CD8-positive, alpha-beta memory T cell (primary cell): ENCODE results near the gene PTPRU. TPM values are rescaled to one million over a fixed set of nuclear protein-coding genes. Genes with fewer than 3 reads are reported as not detected.
A peak's percentile ranks its signal among the peaks of the same experiment; 100 is the strongest.
"Not testable (repeated sequence)": the region's sequence is repeated elsewhere in the genome, so short reads cannot be mapped to it uniquely, and the experiment has no call there.

ENCODE experiments used
- CTCF ChIA-PET: fragments of 350-600 bp; sonication (Branson Sonifier 250); formaldehyde crosslinking; loops from one replicate; lab custom pipeline; 2021; ENCODE audit warnings: antibody characterized with exemption; lab: Charles Lee
- POLR2A ChIA-PET: fragments of 350-600 bp; sonication (Branson Sonifier 250); formaldehyde crosslinking; loops from one replicate; lab custom pipeline; 2021; ENCODE audit warnings: antibody characterized with exemption; lab: Charles Lee
- DNase-seq, 5 donors: peaks; one replicate each; pipeline versions ENCODE4 v3.0.0 to v3.0.0-alpha.2; 2020 to 2022; ENCODE audit warnings: mixed read lengths in 1 of 5
- H3K27ac ChIP-seq: one replicate; pipeline ENCODE4 v1.7.0; 2013; ENCODE audit warnings: low read depth, mild to moderate bottlenecking, low read length, moderate library complexity
- H3K27me3 ChIP-seq: 2 replicates; pipeline ENCODE4 v1.7.0; 2013; ENCODE audit warnings: low read length, mild to moderate bottlenecking; ENCODE audit not compliant: insufficient read depth, poor library complexity, severe bottlenecking
- H3K36me3 ChIP-seq: 2 replicates; pipeline ENCODE4 v1.7.0; 2013; ENCODE audit warnings: mild to moderate bottlenecking, low read length, moderate library complexity; ENCODE audit not compliant: insufficient read depth
- H3K4me1 ChIP-seq: 2 replicates; pipeline ENCODE4 v1.7.0; 2013; ENCODE audit warnings: mild to moderate bottlenecking, low read length, moderate library complexity; ENCODE audit not compliant: insufficient read depth
- H3K4me3 ChIP-seq: 2 replicates; pipeline ENCODE4 v1.7.0; 2013; ENCODE audit warnings: mild to moderate bottlenecking, low read length
- H3K9me3 ChIP-seq: 2 replicates; pipeline ENCODE4 v1.7.0; 2013; ENCODE audit warnings: mild to moderate bottlenecking, low read length
- H3K27ac Mint-ChIP-seq, 8 donors: one replicate each; pipeline ENCODE4 v1.8.0; 2020 to 2021; ENCODE audit warnings: mixed read lengths in 8 of 8, mild to moderate bottlenecking in 6 of 8, inconsistent platforms in 3 of 8, moderate library complexity in 3 of 8
- H3K27me3 Mint-ChIP-seq, 2 donors: one replicate each; pipeline ENCODE4 v1.8.0; 2020 to 2021; ENCODE audit warnings: mixed read lengths in 2 of 2, mild to moderate bottlenecking in 1 of 2, moderate library complexity in 1 of 2
- H3K36me3 Mint-ChIP-seq, 3 donors: one replicate each; pipeline ENCODE4 v1.8.0; 2020 to 2021; ENCODE audit warnings: mixed read lengths in 3 of 3, inconsistent platforms in 1 of 3, mild to moderate bottlenecking in 1 of 3
- H3K4me1 Mint-ChIP-seq, 3 donors: one replicate each; pipeline ENCODE4 v1.8.0; 2020 to 2021; ENCODE audit warnings: mixed read lengths in 3 of 3, inconsistent platforms in 1 of 3, mild to moderate bottlenecking in 1 of 3
- H3K4me3 Mint-ChIP-seq, 7 donors: one replicate each; pipeline ENCODE4 v1.8.0; 2020 to 2021; ENCODE audit warnings: mixed read lengths in 7 of 7, mild to moderate bottlenecking in 6 of 7, moderate library complexity in 4 of 7, inconsistent platforms in 2 of 7
- H3K9me3 Mint-ChIP-seq, 5 donors: one replicate each; pipeline ENCODE4 v1.8.0; 2020 to 2022; ENCODE audit warnings: mixed read lengths in 5 of 5, mild to moderate bottlenecking in 3 of 5, moderate library complexity in 2 of 5, inconsistent platforms in 1 of 5
- polyA plus RNA-seq: library from polyadenylated mRNA; unstranded; fragments of 300-500 nt; fragmentation: Illumina TruSeq; gene quantifications from one replicate; pipeline ENCODE4 v1.2.3, GENCODE V29; 2021
- total RNA-seq, 2 experiments: library from RNA; stranded (reverse); gene quantifications; one replicate each; pipeline ENCODE4 v1.2.3, GENCODE V29; 2021

PTPRU gene
- total and polyA plus RNA-seq, 3 experiments from 2014 or later, result 0.13 to 0.62 (median 0.51) TPM

- Mint-ChIP-seq H3K27me3 (peaks cover 19 to 21% of the 10 kb centered on the region in 2 donors), H3K9me3 (peaks cover 0 to 2% (median 0%) of the 10 kb centered on the region in 5 donors), H3K4me3 (peak overlapping the region in 1 of 7 donors; percentile 5), H3K4me1 (peaks cover 30 to 43% (median 42%) of the 10 kb centered on the region in 3 donors), H3K36me3 (peaks cover 0 to 4% (median 1%) of the 10 kb centered on the region in 3 donors), H3K27ac (peak overlapping the region in 2 of 8 donors; percentile 7 to 16)
- no peak overlapping the region for H3K4me3 ChIP-seq
- H3K27ac ChIP-seq, result no peak overlapping the region
- POLR2A ChIA-PET, result interaction anchor here (0.6 kb wide), 1 partner anchor 52 kb away, joined by 3 read pairs; the partner anchor contains the start of gene SRSF4
- CTCF ChIA-PET, result interaction anchor here (1.0 kb wide), 1 partner anchor 1147 kb away, joined by 4 read pairs; no protein-coding TSS in a partner anchor
- no peaks in the 10 kb centered on the region for H3K36me3 ChIP-seq
- no peak for DNase-seq
- H3K27me3 ChIP-seq, result peaks cover 21% of the 10 kb centered on the region
- peaks cover 30% of the 10 kb centered on the region for H3K4me1 ChIP-seq
- no peaks in the 10 kb centered on the region for H3K9me3 ChIP-seq
Measured at GRCh38 chr1:29233693-29234092, 2.6 kb upstream of the PTPRU start.

GRCh38 chr1:29234471-29234870 is 1.9 kb upstream of the PTPRU start:
- ChIA-PET CTCF (interaction anchor here (1.1 to 1.2 kb wide), 2 partner anchors 53 to 1146 kb away, joined by 3 to 5 read pairs; partner anchors contain the start of gene SRSF4), POLR2A (interaction anchor here (0.6 kb wide), 1 partner anchor 53 kb away, joined by 3 read pairs; the partner anchor contains the start of gene SRSF4)
- Mint-ChIP-seq H3K27ac (peak overlapping the region in 1 of 8 donors; percentile 16), H3K27me3 (peaks cover 24 to 29% of the 10 kb centered on the region in 2 donors), H3K36me3 (peaks cover 0 to 4% (median 1%) of the 10 kb centered on the region in 3 donors), H3K4me1 (peaks cover 32 to 46% (median 43%) of the 10 kb centered on the region in 3 donors), H3K4me3 (peak overlapping the region in 3 of 7 donors; percentile 9 to 34 (median 23)), H3K9me3 (peaks cover 0 to 2% (median 0%) of the 10 kb centered on the region in 5 donors)
- Histone ChIP-seq H3K27me3 (peaks cover 29% of the 10 kb centered on the region), H3K4me1 (peaks cover 30% of the 10 kb centered on the region), H3K4me3 (no peak overlapping the region), H3K9me3 (no peaks in the 10 kb centered on the region), H3K36me3 (no peaks in the 10 kb centered on the region), H3K27ac (no peak overlapping the region)
- DNase-seq, result no peak

- Mint-ChIP-seq H3K27me3 (peaks cover 27 to 33% of the 10 kb centered on the region in 2 donors), H3K4me3 (peak overlapping the region in 2 of 7 donors; percentile 23 to 34), H3K27ac (peak overlapping the region in 1 of 8 donors; percentile 16), H3K4me1 (peaks cover 28 to 42% (median 39%) of the 10 kb centered on the region in 3 donors)
- POLR2A ChIA-PET, DNase-seq, H3K36me3 ChIP-seq, H3K9me3 Mint-ChIP-seq, H3K9me3 ChIP-seq, H3K4me3 ChIP-seq, H3K27ac ChIP-seq, H3K36me3 Mint-ChIP-seq: not testable (repeated sequence)
- Histone ChIP-seq H3K4me1 (peaks cover 25% of the 10 kb centered on the region), H3K27me3 (peaks cover 31% of the 10 kb centered on the region)
- CTCF ChIA-PET, result interaction anchor here (1.1 to 1.2 kb wide), 2 partner anchors 54 to 1146 kb away, joined by 3 to 5 read pairs; partner anchors contain the start of gene SRSF4
Measured at GRCh38 chr1:29234881-29235280, 1.4 kb upstream of the PTPRU start.

GRCh38 chr1:29236712-29237128 is 398 bp downstream of the PTPRU start:
- peaks cover 34 to 47% of the 10 kb centered on the region in 2 donors for H3K27me3 Mint-ChIP-seq

GRCh38 chr1:29237129-29237821 is 953 bp downstream of the PTPRU start:
- Mint-ChIP-seq H3K27me3 (peaks cover 34 to 47% of the 10 kb centered on the region in 2 donors), H3K4me1 (peaks cover 15 to 24% (median 22%) of the 10 kb centered on the region in 3 donors), H3K27ac (peak overlapping the region in 5 of 8 donors; percentile 24 to 67 (median 57)), H3K4me3 (peak overlapping the region; percentile 78 to 91 (median 82)), H3K9me3 (peaks cover 0 to 2% (median 0%) of the 10 kb centered on the region in 5 donors), H3K36me3 (peaks cover 0 to 1% (median 0%) of the 10 kb centered on the region in 3 donors)
- peaks cover 31% of the 10 kb centered on the region for H3K27me3 ChIP-seq
- peak in 2 of 5 donors; percentile 10 to 15 for DNase-seq
- ChIA-PET CTCF (interaction anchor here (1.1 kb wide), 1 partner anchor 1143 kb away, joined by 12 read pairs; no protein-coding TSS in a partner anchor), POLR2A (no interaction called here)
- no peak overlapping the region for H3K27ac ChIP-seq
- peaks cover 14% of the 10 kb centered on the region for H3K4me1 ChIP-seq
- H3K36me3 ChIP-seq, result no peaks in the 10 kb centered on the region
- peak overlapping the region; percentile 56 for H3K4me3 ChIP-seq
- no peaks in the 10 kb centered on the region for H3K9me3 ChIP-seq

More at GRCh38 chr1:29236712-29237128, 398 bp downstream of the PTPRU start:
- CTCF ChIA-PET, result interaction anchor here (1.1 to 1.2 kb wide), 2 partner anchors 1144 to 1546 kb away, joined by 4 to 12 read pairs; no protein-coding TSS in a partner anchor
- Histone ChIP-seq H3K27ac (no peak overlapping the region), H3K4me1 (peaks cover 14% of the 10 kb centered on the region), H3K36me3 (no peaks in the 10 kb centered on the region), H3K9me3 (no peaks in the 10 kb centered on the region), H3K27me3 (peaks cover 31% of the 10 kb centered on the region), H3K4me3 (peak overlapping the region; percentile 56)
- Mint-ChIP-seq H3K27ac (peak overlapping the region in 5 of 8 donors; percentile 14 to 67 (median 57)), H3K4me3 (peak overlapping the region; percentile 78 to 91 (median 82)), H3K9me3 (peaks cover 0 to 2% (median 0%) of the 10 kb centered on the region in 5 donors), H3K4me1 (peaks cover 15 to 24% (median 22%) of the 10 kb centered on the region in 3 donors), H3K36me3 (peaks cover 0 to 1% (median 0%) of the 10 kb centered on the region in 3 donors)
- no peak for DNase-seq
- POLR2A ChIA-PET, result no interaction called here

- POLR2A ChIA-PET, result no interaction called here
- Histone ChIP-seq H3K9me3 (no peaks in the 10 kb centered on the region), H3K27me3 (peaks cover 31% of the 10 kb centered on the region), H3K27ac (no peak overlapping the region), H3K36me3 (no peaks in the 10 kb centered on the region), H3K4me3 (no peak overlapping the region), H3K4me1 (peaks cover 14% of the 10 kb centered on the region)
- no peak for DNase-seq
- H3K36me3 Mint-ChIP-seq, result peaks cover 0 to 1% (median 0%) of the 10 kb centered on the region in 3 donors
- peak overlapping the region in 2 of 8 donors; percentile 38 to 71 for H3K27ac Mint-ChIP-seq
- peaks cover 0 to 2% (median 0%) of the 10 kb centered on the region in 5 donors for H3K9me3 Mint-ChIP-seq
- peak overlapping the region; percentile 80 to 88 (median 83) for H3K4me3 Mint-ChIP-seq
- H3K27me3 Mint-ChIP-seq, result peaks cover 34 to 47% of the 10 kb centered on the region in 2 donors
- CTCF ChIA-PET, result no interaction called here
- peaks cover 15 to 24% (median 22%) of the 10 kb centered on the region in 3 donors for H3K4me1 Mint-ChIP-seq
Measured at GRCh38 chr1:29237852-29238619, 1.7 kb downstream of the PTPRU start.

- peak overlapping the region in 1 of 8 donors; percentile 75 for H3K27ac Mint-ChIP-seq
- no peaks in the 10 kb centered on the region for H3K36me3 ChIP-seq
- peaks cover 15 to 24% (median 22%) of the 10 kb centered on the region in 3 donors for H3K4me1 Mint-ChIP-seq
- ChIA-PET POLR2A (no interaction called here), CTCF (interaction anchor here (1.7 kb wide), 1 partner anchor 1142 kb away, joined by 6 read pairs; no protein-coding TSS in a partner anchor)
- H3K36me3 Mint-ChIP-seq, result peaks cover 0 to 1% (median 0%) of the 10 kb centered on the region in 3 donors
- H3K27me3 Mint-ChIP-seq, result peaks cover 34 to 47% of the 10 kb centered on the region in 2 donors
- H3K4me3 ChIP-seq, result no peak overlapping the region
- H3K27me3 ChIP-seq, result peaks cover 31% of the 10 kb centered on the region
- peaks cover 14% of the 10 kb centered on the region for H3K4me1 ChIP-seq
- H3K4me3 Mint-ChIP-seq, result peak overlapping the region; percentile 74 to 88 (median 77)
- H3K9me3 Mint-ChIP-seq, result peaks cover 0 to 2% (median 0%) of the 10 kb centered on the region in 5 donors
- H3K9me3 ChIP-seq, result no peaks in the 10 kb centered on the region
- DNase-seq, result no peak
- no peak overlapping the region for H3K27ac ChIP-seq
Measured at GRCh38 chr1:29238620-29239002, 2.3 kb downstream of the PTPRU start.
